ENCODE measurements around the gene NEMF. TPM values are rescaled to one million over a fixed set of nuclear protein-coding genes. Genes with fewer than 3 reads are reported as not detected.
A peak's percentile ranks its signal among the peaks of the same experiment; 100 is the strongest.

NEMF gene
- total RNA-seq, 2 donors from 2014 or later, result 75.1 to 82.6 TPM

GRCh38 chr14:49870908-49871307 is 18.3 kb upstream of the NEMF start:
- no peak for TF ChIP-seq CTCF (conservative IDR thresholded peaks at IDR 0.05)
- Histone ChIP-seq H3K4me3 (ENCODE audit: low read length) (no peak overlapping the region), H3K9ac (ENCODE audit: extremely low read depth, low read length, poor library complexity, severe bottlenecking) (no peak overlapping the region), H3K27me3 (ENCODE audit: control insufficient read depth, insufficient read depth, low read length, poor library complexity, severe bottlenecking) (peaks cover 6% of the 10 kb centered on the region), H3K36me3 (ENCODE audit: control insufficient read depth, insufficient read depth, low read length) (no peaks in the 10 kb centered on the region), H3K4me1 (ENCODE audit: control insufficient read depth, insufficient read depth, low read length) (no peaks in the 10 kb centered on the region), H3K27ac (ENCODE audit: low read depth, low read length) (no peak overlapping the region), H3K9me3 (ENCODE audit: control insufficient read depth, low read length) (no peaks in the 10 kb centered on the region)
- no peak overlapping the region for H3K27ac Mint-ChIP-seq
- WGBS, 2 experiments (ENCODE audit: insufficient coverage in 1 of 2, insufficient read length in 1 of 2), result 81 to 90% methylated on average over 5 to 6 of the region's 6 CpGs
- no peaks in the 10 kb centered on the region for H3K36me3 Mint-ChIP-seq (ENCODE audit: low read depth)
- H3K4me1 Mint-ChIP-seq, result peaks cover 4% of the 10 kb centered on the region
- peaks cover 4% of the 10 kb centered on the region for H3K27me3 Mint-ChIP-seq (ENCODE audit: insufficient read depth)
- no peak overlapping the region for H3K4me3 Mint-ChIP-seq
- DNase-seq, result no peak
- H3K9me3 Mint-ChIP-seq, result no peaks in the 10 kb centered on the region

GRCh38 chr14:49868720-49869114 is 16.1 kb upstream of the NEMF start:
- H3K9ac ChIP-seq (ENCODE audit: extremely low read depth, low read length, poor library complexity, severe bottlenecking), result peak overlapping the region; percentile 9

GRCh38 chr14:49867831-49868719 is 15.5 kb upstream of the NEMF start:
- Mint-ChIP-seq H3K9me3 (no peaks in the 10 kb centered on the region), H3K4me1 (peaks cover 4% of the 10 kb centered on the region), H3K27me3 (ENCODE audit: insufficient read depth) (peaks cover 4% of the 10 kb centered on the region), H3K4me3 (peak overlapping the region; percentile 81), H3K36me3 (ENCODE audit: low read depth) (no peaks in the 10 kb centered on the region), H3K27ac (peak overlapping the region; percentile 97)
- Histone ChIP-seq H3K27me3 (ENCODE audit: control insufficient read depth, insufficient read depth, low read length, poor library complexity, severe bottlenecking) (peaks cover 6% of the 10 kb centered on the region), H3K4me3 (ENCODE audit: low read length) (peak overlapping the region; percentile 90), H3K27ac (ENCODE audit: low read depth, low read length) (peak overlapping the region; percentile 80), H3K36me3 (ENCODE audit: control insufficient read depth, insufficient read depth, low read length) (no peaks in the 10 kb centered on the region), H3K4me1 (ENCODE audit: control insufficient read depth, insufficient read depth, low read length) (no peaks in the 10 kb centered on the region), H3K9me3 (ENCODE audit: control insufficient read depth, low read length) (no peaks in the 10 kb centered on the region), H3K9ac (ENCODE audit: extremely low read depth, low read length, poor library complexity, severe bottlenecking) (peak overlapping the region; percentile 72)
- WGBS, 2 experiments (ENCODE audit: insufficient coverage in 1 of 2, insufficient read length in 1 of 2), result 6 to 14% methylated on average over 28 to 52 of the region's 57 CpGs
- no peak for TF ChIP-seq CTCF (conservative IDR thresholded peaks at IDR 0.05)
- peak; percentile 99 for DNase-seq

More at GRCh38 chr14:49868720-49869114, 16.1 kb upstream of the NEMF start:
- Histone ChIP-seq H3K27ac (ENCODE audit: low read depth, low read length) (no peak overlapping the region), H3K4me1 (ENCODE audit: control insufficient read depth, insufficient read depth, low read length) (no peaks in the 10 kb centered on the region), H3K36me3 (ENCODE audit: control insufficient read depth, insufficient read depth, low read length) (no peaks in the 10 kb centered on the region), H3K27me3 (ENCODE audit: control insufficient read depth, insufficient read depth, low read length, poor library complexity, severe bottlenecking) (peaks cover 6% of the 10 kb centered on the region), H3K9me3 (ENCODE audit: control insufficient read depth, low read length) (no peaks in the 10 kb centered on the region), H3K4me3 (ENCODE audit: low read length) (peak overlapping the region; percentile 79)
- no peak overlapping the region for H3K27ac Mint-ChIP-seq
- no peak for DNase-seq
- peaks cover 4% of the 10 kb centered on the region for H3K27me3 Mint-ChIP-seq (ENCODE audit: insufficient read depth)
- H3K9me3 Mint-ChIP-seq, result no peaks in the 10 kb centered on the region
- TF ChIP-seq CTCF (conservative IDR thresholded peaks at IDR 0.05), result no peak
- H3K4me3 Mint-ChIP-seq, result peak overlapping the region; percentile 81
- H3K4me1 Mint-ChIP-seq, result peaks cover 4% of the 10 kb centered on the region
- WGBS, 2 experiments (ENCODE audit: insufficient coverage in 1 of 2, insufficient read length in 1 of 2), result 87 to 94% methylated on average over 2 to 5 of the region's 5 CpGs
- H3K36me3 Mint-ChIP-seq (ENCODE audit: low read depth), result no peaks in the 10 kb centered on the region

All from endodermal cell (in vitro differentiated cells).